Astrocyte (in vitro differentiated cells and primary cell): Measurements from ENCODE around the gene DHX58.

Experiments used
- EZH2 ChIP-seq: IDR thresholded peaks from 2 replicates; pipeline ENCODE4 v1.6.1; 2012; ENCODE audit warnings: mild to moderate bottlenecking, low read length, inconsistent platforms; ENCODE audit not compliant: insufficient read depth
- TF ChIP-seq, protein P1 (sequence below): IDR thresholded peaks from 2 replicates; pipeline ENCODE4 v1.5.1; 2011; ENCODE audit warnings: low read depth, mild to moderate bottlenecking, inconsistent platforms, low read length, moderate library complexity; ENCODE audit not compliant: insufficient read depth

DNA sequence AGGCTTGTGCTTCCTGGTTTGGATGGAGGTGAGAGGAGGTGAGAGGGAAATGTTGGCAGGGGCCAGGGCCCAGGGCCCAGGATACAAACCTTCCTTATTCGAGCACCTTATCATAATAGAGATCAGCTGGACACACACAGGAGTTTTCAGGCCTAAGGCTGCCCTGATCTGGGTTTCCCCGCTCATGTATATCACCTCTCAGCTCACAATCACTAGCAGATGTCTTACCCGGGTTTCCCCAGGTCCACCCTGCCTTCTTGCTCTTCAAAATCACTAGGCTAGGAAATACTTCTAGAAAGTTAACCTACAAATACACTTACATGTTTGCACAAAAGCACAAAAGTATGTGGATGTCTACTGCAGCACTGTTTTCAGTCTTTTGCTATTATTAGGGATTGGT lies 14.3 kb upstream of the DHX58 start:
- TF ChIP-seq, protein P1, sequence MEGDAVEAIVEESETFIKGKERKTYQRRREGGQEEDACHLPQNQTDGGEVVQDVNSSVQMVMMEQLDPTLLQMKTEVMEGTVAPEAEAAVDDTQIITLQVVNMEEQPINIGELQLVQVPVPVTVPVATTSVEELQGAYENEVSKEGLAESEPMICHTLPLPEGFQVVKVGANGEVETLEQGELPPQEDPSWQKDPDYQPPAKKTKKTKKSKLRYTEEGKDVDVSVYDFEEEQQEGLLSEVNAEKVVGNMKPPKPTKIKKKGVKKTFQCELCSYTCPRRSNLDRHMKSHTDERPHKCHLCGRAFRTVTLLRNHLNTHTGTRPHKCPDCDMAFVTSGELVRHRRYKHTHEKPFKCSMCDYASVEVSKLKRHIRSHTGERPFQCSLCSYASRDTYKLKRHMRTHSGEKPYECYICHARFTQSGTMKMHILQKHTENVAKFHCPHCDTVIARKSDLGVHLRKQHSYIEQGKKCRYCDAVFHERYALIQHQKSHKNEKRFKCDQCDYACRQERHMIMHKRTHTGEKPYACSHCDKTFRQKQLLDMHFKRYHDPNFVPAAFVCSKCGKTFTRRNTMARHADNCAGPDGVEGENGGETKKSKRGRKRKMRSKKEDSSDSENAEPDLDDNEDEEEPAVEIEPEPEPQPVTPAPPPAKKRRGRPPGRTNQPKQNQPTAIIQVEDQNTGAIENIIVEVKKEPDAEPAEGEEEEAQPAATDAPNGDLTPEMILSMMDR = no peak
- TF ChIP-seq EZH2 = no peak
